IMR-90 (cell line): Measurements from ENCODE around the gene SCLY. TPM values are rescaled to one million over a fixed set of nuclear protein-coding genes. Genes with fewer than 3 reads are reported as not detected.

Source experiments
- ATAC-seq: fragments of 200-7000 bp; cut with Tn5 transposase; 2 replicates; pipeline ENCODE4 v1.9.1; 2020; ENCODE audit warnings: low read depth, mild to moderate bottlenecking, moderate library complexity
- BruUV-seq: library from RNA; stranded (reverse); fragments of 400-500 nt; replicated peaks from 2 replicates; lab custom pipeline; 2021; lab: Mats Ljungman, UMichigan
- CTCF ChIA-PET: fragments of 300-600 bp; formaldehyde crosslinking; extraction: SDS; loops from one replicate; lab custom pipeline; 2021; ENCODE audit warnings: antibody characterized with exemption; lab: Yijun Ruan, JAX
- POLR2A ChIA-PET: fragments of 300-600 bp; sonication (Branson Sonifier 250); formaldehyde crosslinking; loops from one replicate; lab custom pipeline; 2022; ENCODE audit warnings: antibody characterized with exemption; ENCODE audit not compliant: unreplicated experiment; lab: Charles Lee
- DNase-seq: peaks from one replicate; pipeline ENCODE4 v3.0.0; 2013
- H2AFZ ChIP-seq: replicated peaks from 2 replicates; pipeline ENCODE3; 2013; ENCODE audit warnings: low read length, mild to moderate bottlenecking; ENCODE audit not compliant: poor library complexity
- H2AK5ac ChIP-seq: 2 replicates; pipeline ENCODE4 v1.6.1; 2013; ENCODE audit warnings: low read depth, low read length, inconsistent platforms
- H2AK9ac ChIP-seq: replicated peaks from 2 replicates; pipeline ENCODE3; 2013; ENCODE audit warnings: mild to moderate bottlenecking, low read depth, low read length, moderate library complexity; ENCODE audit not compliant: poor library complexity
- H2BK120ac ChIP-seq: 2 replicates; pipeline ENCODE4 v1.6.1; 2013; ENCODE audit warnings: low read depth, low read length, inconsistent platforms
- H2BK15ac ChIP-seq: 3 replicates; pipeline ENCODE4 v1.6.1; 2013; ENCODE audit warnings: low read depth, low read length, inconsistent platforms
- H2BK20ac ChIP-seq: 2 replicates; pipeline ENCODE4 v1.6.1; 2013; ENCODE audit warnings: low read depth, mild to moderate bottlenecking, inconsistent platforms, low read length, moderate library complexity
- H2BK5ac ChIP-seq: 2 replicates; pipeline ENCODE4 v1.6.1; 2013; ENCODE audit warnings: mild to moderate bottlenecking, low read depth, low read length, inconsistent platforms; ENCODE audit not compliant: poor library complexity, severe bottlenecking
- H3K14ac ChIP-seq: replicated peaks from 2 replicates; pipeline ENCODE4 v1.6.1; 2013; ENCODE audit warnings: low read depth, low read length, inconsistent platforms
- H3K18ac ChIP-seq: 2 replicates; pipeline ENCODE4 v1.6.1; 2013; ENCODE audit warnings: low read depth, low read length, control low read depth
- H3K23ac ChIP-seq: 2 replicates; pipeline ENCODE4 v1.6.1; 2013; ENCODE audit warnings: low read depth, low read length, inconsistent platforms
- H3K27ac ChIP-seq: 2 replicates; pipeline ENCODE4 v1.5.1; 2013; ENCODE audit warnings: mild to moderate bottlenecking, control low read depth, low read length; ENCODE audit not compliant: insufficient read depth
- H3K27me3 ChIP-seq: 2 replicates; pipeline ENCODE4 v1.6.1; 2013; ENCODE audit warnings: low read length; ENCODE audit not compliant: control insufficient read depth, insufficient read depth
- H3K36me3 ChIP-seq: 2 replicates; pipeline ENCODE4 v1.6.1; 2013; ENCODE audit warnings: low read length, mixed read lengths; ENCODE audit not compliant: control insufficient read depth, insufficient read depth
- H3K4ac ChIP-seq: 2 replicates; pipeline ENCODE4 v1.6.1; 2013; ENCODE audit warnings: low read depth, low read length, inconsistent platforms
- H3K4me1 ChIP-seq: 2 replicates; pipeline ENCODE4 v1.6.1; 2013; ENCODE audit warnings: low read length, mixed read lengths; ENCODE audit not compliant: control insufficient read depth, insufficient read depth
- H3K4me2 ChIP-seq: 2 replicates; pipeline ENCODE4 v1.6.1; 2013; ENCODE audit warnings: low read depth, mild to moderate bottlenecking, control low read depth, low read length, moderate library complexity
- H3K4me3 ChIP-seq: 2 replicates; pipeline ENCODE4 v1.5.1; 2013; ENCODE audit warnings: low read depth, mild to moderate bottlenecking, control low read depth, low read length, moderate library complexity; ENCODE audit not compliant: insufficient read depth
- H3K56ac ChIP-seq: 2 replicates; pipeline ENCODE4 v1.6.1; 2013; ENCODE audit warnings: low read length, inconsistent platforms; ENCODE audit not compliant: insufficient read depth; ENCODE audit errors: extremely low read depth
- H3K79me1 ChIP-seq, 2 experiments: 2 replicates each; pipeline ENCODE4 v1.6.1; 2013; ENCODE audit warnings: low read length in 2 of 2, inconsistent platforms in 1 of 2, low read depth in 1 of 2
- H3K9ac ChIP-seq: 2 replicates; pipeline ENCODE4 v1.6.1; 2013; ENCODE audit warnings: low read depth, low read length, control low read depth
- H3K9me1 ChIP-seq: 2 replicates; pipeline ENCODE4 v1.6.1; 2013; ENCODE audit warnings: low read length, inconsistent platforms; ENCODE audit not compliant: insufficient read depth
- H3K9me3 ChIP-seq: 2 replicates; pipeline ENCODE4 v1.6.1; 2013; ENCODE audit warnings: low read length; ENCODE audit not compliant: control insufficient read depth, insufficient read depth
- H4K20me1 ChIP-seq: 2 replicates; pipeline ENCODE4 v1.6.1; 2013; ENCODE audit warnings: low read length, inconsistent platforms; ENCODE audit not compliant: insufficient read depth
- H4K5ac ChIP-seq: 2 replicates; pipeline ENCODE4 v1.6.1; 2013; ENCODE audit warnings: mild to moderate bottlenecking, low read depth, low read length, control low read depth
- H4K8ac ChIP-seq, 2 experiments: 2 replicates each; pipeline ENCODE4 v1.6.1; 2013; ENCODE audit warnings: low read depth in 2 of 2, low read length in 2 of 2, control low read depth in 1 of 2, inconsistent platforms in 1 of 2
- H4K91ac ChIP-seq: 2 replicates; pipeline ENCODE4 v1.6.1; 2013; ENCODE audit warnings: low read depth, low read length, inconsistent platforms; ENCODE audit not compliant: insufficient read depth
- BHLHE40 ChIP-seq: fragments of 150-350 bp; IDR thresholded peaks from 2 replicates; pipeline ENCODE4 v1.6.1; 2016; ENCODE audit warnings: mild to moderate bottlenecking, low read depth, low read length
- CEBPB ChIP-seq: IDR thresholded peaks from 2 replicates; pipeline ENCODE4 v1.6.1; 2012; ENCODE audit warnings: low read depth, low read length, improper control_type of control experiment
- CHD1 ChIP-seq: IDR thresholded peaks from 2 replicates; pipeline ENCODE4 v1.6.1; 2012; ENCODE audit warnings: low read depth, low read length, improper control_type of control experiment
- CTCF ChIP-seq: conservative IDR thresholded peaks from 2 replicates; pipeline ENCODE4 v1.5.1; 2012; ENCODE audit warnings: mild to moderate bottlenecking, low read depth, low read length, improper control_type of control experiment
- ELK1 ChIP-seq: fragments of 150-350 bp; IDR thresholded peaks from 2 replicates; pipeline ENCODE4 v1.6.1; 2016; ENCODE audit warnings: low read depth, mild to moderate bottlenecking, low read length, moderate library complexity, borderline replicate concordance
- FOS ChIP-seq: fragments of 150-350 bp; IDR thresholded peaks from 2 replicates; pipeline ENCODE4 v1.6.1; 2016; ENCODE audit warnings: low read depth, low read length
- MAFK ChIP-seq: IDR thresholded peaks from 2 replicates; pipeline ENCODE4 v1.6.1; 2012; ENCODE audit warnings: low read depth, low read length, improper control_type of control experiment
- MAZ ChIP-seq: IDR thresholded peaks from 2 replicates; pipeline ENCODE4 v1.6.1; 2012; ENCODE audit warnings: low read depth, mild to moderate bottlenecking, low read length, improper control_type of control experiment, moderate library complexity, borderline replicate concordance
- MXI1 ChIP-seq: IDR thresholded peaks from 2 replicates; pipeline ENCODE4 v1.6.1; 2012; ENCODE audit warnings: low read depth, mild to moderate bottlenecking, low read length, moderate library complexity, borderline replicate concordance
- NFE2L2 ChIP-seq: fragments of 150-350 bp; IDR thresholded peaks from 2 replicates; pipeline ENCODE4 v1.6.1; 2016; ENCODE audit warnings: low read depth, mild to moderate bottlenecking, low read length
- POLR2A ChIP-seq: IDR thresholded peaks from 2 replicates; pipeline ENCODE4 v1.6.1; 2012; ENCODE audit warnings: mild to moderate bottlenecking, low read depth, low read length
- RAD21 ChIP-seq: IDR thresholded peaks from 2 replicates; pipeline ENCODE4 v1.6.1; 2012; ENCODE audit warnings: low read length, improper control_type of control experiment
- RCOR1 ChIP-seq: IDR thresholded peaks from 2 replicates; pipeline ENCODE4 v1.6.1; 2012; ENCODE audit warnings: mild to moderate bottlenecking, low read length, improper control_type of control experiment; ENCODE audit not compliant: insufficient replicate concordance
- RFX5 ChIP-seq: IDR thresholded peaks from 2 replicates; pipeline ENCODE4 v1.8.0; 2012; ENCODE audit warnings: low read depth, mild to moderate bottlenecking, low read length, moderate library complexity
- SMC3 ChIP-seq: fragments of 150-350 bp; IDR thresholded peaks from 2 replicates; pipeline ENCODE4 v1.6.1; 2016; ENCODE audit warnings: low read depth, mild to moderate bottlenecking, antibody characterized with exemption, low read length, moderate library complexity
- USF2 ChIP-seq: fragments of 150-350 bp; IDR thresholded peaks from 2 replicates; pipeline ENCODE4 v1.6.1; 2017; ENCODE audit warnings: mild to moderate bottlenecking, antibody characterized with exemption, low read length, low read depth
- WGBS, 2 experiments: methylation state at CpG; one replicate each; pipeline versions ENCODE4 v1.1.5 to v1.1.7; 2013; ENCODE audit warnings: missing lambda C conversion rate in 2 of 2; ENCODE audit not compliant: insufficient read length in 1 of 2; ENCODE audit errors: extremely low coverage in 2 of 2; 5-methylcytosine and 5-hydroxymethylcytosine counted together
- dilution Hi-C: fragments of 300-500 bp; cut with HindIII; formaldehyde crosslinking; loops from one replicate; pipeline ENCODE4 v1.14.3; 2018; ENCODE audit warnings: low sequenced_read_pairs; ENCODE audit not compliant: unreplicated experiment
- in situ Hi-C: fragments of 300-500 bp; cut with MboI; formaldehyde crosslinking; loops from 3 replicates; pipeline ENCODE4 v1.14.3; 2019; ENCODE audit warnings: low sequenced_read_pairs, inconsistent platforms, mixed read lengths
- intact Hi-C: fragments of 100-400 bp; cut with micrococcal nuclease; formaldehyde crosslinking; loops from 2 replicates; pipeline ENCODE4 v1.10.0; 2022
- polyA plus RNA-seq, 3 experiments: library from polyadenylated mRNA; depleted of rRNA; stranded (reverse); fragments of >200 nt; gene quantifications; 2 replicates each; pipeline ENCODE4 v1.2.3, GENCODE V29; 2012; ENCODE audit warnings: low replicate concordance in 1 of 3
- total RNA-seq: library from RNA; depleted of rRNA; stranded (reverse); fragments of >200 nt; gene quantifications from 2 replicates; pipeline ENCODE4 v1.2.3, GENCODE V29; 2012

Gene SCLY
- total and polyA plus RNA-seq, 2 of the 4 experiments (the other 2 are of a cell fraction), result 8.6 to 10.5 TPM

GRCh38 chr2:238082827-238083226 is 22.0 kb downstream of the SCLY start:
- ATAC-seq (no peak), DNase-seq (no peak)
- ChIA-PET CTCF (no interaction called here), POLR2A (no interaction called here)
- H2AFZ ChIP-seq, result no peak overlapping the region
- 100% methylated on average over 1 of the region's 7 CpGs; no CpG with 5 or more reads in 1 of the 2 experiments for WGBS, 2 experiments
- no peak overlapping the region for H3K23ac ChIP-seq
- H3K4me3 ChIP-seq, result no peak overlapping the region
- BruUV-seq, result no TSS peak
- in situ Hi-C loops (no loop called here), dilution Hi-C loops (no loop called here), intact Hi-C loops (no loop called here)
- TF ChIP-seq MXI1 (no peak), CTCF (no peak), RFX5 (no peak), CEBPB (no peak), ELK1 (no peak), MAZ (no peak), CHD1 (no peak), POLR2A (no peak), SMC3 (no peak), RCOR1 (no peak), USF2 (no peak), FOS (no peak), NFE2L2 (no peak), MAFK (no peak), RAD21 (no peak), BHLHE40 (no peak)
- H3K79me1 ChIP-seq, result no peaks in the 10 kb centered on the region
- peaks cover 32% of the 10 kb centered on the region for H3K36me3 ChIP-seq
- no peak overlapping the region for H2AK9ac ChIP-seq
- no peak overlapping the region for H3K56ac ChIP-seq
- no peak overlapping the region for H4K8ac ChIP-seq
- no peaks in the 10 kb centered on the region for H3K27me3 ChIP-seq
- H3K4me1 ChIP-seq, result no peaks in the 10 kb centered on the region
- no peak overlapping the region for H3K4ac ChIP-seq
- peaks cover 3% of the 10 kb centered on the region for H3K9me1 ChIP-seq
- no peak overlapping the region for H2AK5ac ChIP-seq
- H3K9me3 ChIP-seq, result peaks cover 3% of the 10 kb centered on the region; the same call in 1 of the 2 replicates
- no peak overlapping the region for H3K9ac ChIP-seq
- H2BK120ac ChIP-seq, result no peak overlapping the region
- no peak overlapping the region for H3K4me2 ChIP-seq
- no peak overlapping the region for H4K5ac ChIP-seq
- H4K20me1 ChIP-seq, result no peaks in the 10 kb centered on the region; the same call in 1 of the 2 replicates
- no peak overlapping the region for H2BK5ac ChIP-seq
- no peak overlapping the region for H4K91ac ChIP-seq
- no peak overlapping the region for H3K18ac ChIP-seq
- no peak overlapping the region for H2BK15ac ChIP-seq
- H3K14ac ChIP-seq, result no peak overlapping the region
- H2BK20ac ChIP-seq, result no peak overlapping the region
- H3K27ac ChIP-seq, result no peak overlapping the region
